Measurements from ENCODE around the gene TLN1. TPM values are rescaled to one million over a fixed set of nuclear protein-coding genes. Genes with fewer than 3 reads are reported as not detected.
A peak's percentile ranks its signal among the peaks of the same experiment; 100 is the strongest.

Gene TLN1
- total RNA-seq, 2 donors from 2014 or later: 273 to 370 TPM

- Histone ChIP-seq H3K27ac (no peak overlapping the region), H3K4me3 (no peak overlapping the region), H3K9me3 (no peaks in the 10 kb centered on the region), H3K27me3 (no peaks in the 10 kb centered on the region), H3K4me1 (peaks cover 0 to 18% of the 10 kb centered on the region in 2 donors), H3K36me3 (peaks cover 99% of the 10 kb centered on the region)
- TF ChIP-seq CTCF (IDR thresholded peaks at IDR 0.05): no peak
- no peak for DNase-seq (ENCODE audit: low spot score)
Measured at GRCh38 chr9:35706951-35707350, 25.0 kb downstream of the TLN1 start.

- Histone ChIP-seq H3K9me3 (no peaks in the 10 kb centered on the region), H3K4me1 (peaks cover 0 to 13% of the 10 kb centered on the region in 2 donors), H3K27me3 (no peaks in the 10 kb centered on the region), H3K36me3 (peaks cover 99% of the 10 kb centered on the region), H3K27ac (no peak overlapping the region), H3K4me3 (no peak overlapping the region)
- TF ChIP-seq CTCF (IDR thresholded peaks at IDR 0.05): no peak
- no peak for DNase-seq (ENCODE audit: low spot score)
Measured at GRCh38 chr9:35705836-35706430, 26.1 kb downstream of the TLN1 start.

- Histone ChIP-seq H3K9me3 (no peaks in the 10 kb centered on the region), H3K36me3 (peaks cover 99% of the 10 kb centered on the region), H3K4me1 (peaks cover 0 to 17% of the 10 kb centered on the region in 2 donors), H3K27ac (peak overlapping the region in 1 of 2 donors; percentile 10), H3K4me3 (no peak overlapping the region), H3K27me3 (no peaks in the 10 kb centered on the region)
- no peak for DNase-seq (ENCODE audit: low spot score)
- TF ChIP-seq CTCF (IDR thresholded peaks at IDR 0.05): no peak
Measured at GRCh38 chr9:35705372-35705771, 26.6 kb downstream of the TLN1 start.

GRCh38 chr9:35703906-35704672, 27.9 kb downstream of the TLN1 start:
- Histone ChIP-seq H3K36me3 (peaks cover 100% of the 10 kb centered on the region), H3K9me3 (no peaks in the 10 kb centered on the region), H3K27me3 (no peaks in the 10 kb centered on the region), H3K27ac (peak overlapping the region; percentile 12 to 45), H3K4me3 (no peak overlapping the region), H3K4me1 (peaks cover 0 to 21% of the 10 kb centered on the region in 2 donors)
- TF ChIP-seq CTCF (IDR thresholded peaks at IDR 0.05): no peak
- no peak for DNase-seq (ENCODE audit: low spot score)

GRCh38 chr9:35702696-35703095, 29.3 kb downstream of the TLN1 start:
- Histone ChIP-seq H3K27ac (no peak overlapping the region), H3K4me3 (no peak overlapping the region), H3K27me3 (no peaks in the 10 kb centered on the region), H3K36me3 (peaks cover 100% of the 10 kb centered on the region), H3K4me1 (peaks cover 0 to 21% of the 10 kb centered on the region in 2 donors), H3K9me3 (no peaks in the 10 kb centered on the region)
- DNase-seq (ENCODE audit: low spot score): no peak
- TF ChIP-seq CTCF (IDR thresholded peaks at IDR 0.05): no peak

Data from right atrium auricular region (tissue), 2 donors.